Hematopoietic multipotent progenitor cell treated with erythropoietin and hydrocortisone succinate and interleukin-3 and kit ligand, for 8 days (in vitro differentiated cells): ENCODE measurements around the gene CNTN4.
"Not testable (repeated sequence)": the region's sequence is repeated elsewhere in the genome, so short reads cannot be mapped to it uniquely, and the experiment has no call there.

Experiments used
- DNase-seq: peaks from one replicate; pipeline ENCODE4 v3.0.0-alpha.2; 2015

The CNTN4 gene

DNA sequence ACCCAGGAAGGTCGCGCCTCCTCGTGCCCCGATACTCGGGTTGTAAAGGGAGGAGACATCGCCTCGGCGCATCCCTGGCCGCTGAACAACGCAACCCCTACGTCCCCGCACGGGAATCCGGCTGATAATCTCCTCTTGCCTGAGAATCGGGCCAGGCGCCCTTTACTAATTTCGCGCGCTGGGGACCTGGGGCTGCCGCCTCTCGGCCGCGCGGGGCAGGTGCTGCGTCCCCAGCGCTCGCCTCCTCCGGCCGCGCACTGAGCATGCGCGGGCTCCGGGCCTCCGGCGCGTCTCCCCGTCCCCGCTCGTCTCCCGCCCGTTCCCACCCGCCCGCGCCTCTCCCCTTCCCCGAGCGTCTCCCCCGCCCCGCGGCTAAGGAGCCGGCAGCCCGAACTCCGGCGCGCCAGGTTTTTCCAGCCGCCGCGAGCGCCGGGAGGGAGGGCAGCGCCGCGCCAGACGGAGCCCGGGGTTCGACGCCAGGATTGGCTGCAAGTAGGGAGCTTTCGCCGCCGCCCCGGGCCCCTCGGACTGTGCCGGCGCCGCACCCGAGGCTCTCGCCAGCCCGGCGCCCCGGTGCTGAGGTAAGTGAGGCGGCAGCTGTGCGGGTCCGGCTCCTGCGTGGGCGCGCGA, at the start of gene CNTN4:
Gene CNTN4, plus strand, starts transcription at position 469 of the 630 bp plus-strand sequence.
- DNase-seq, result no peak

DNA sequence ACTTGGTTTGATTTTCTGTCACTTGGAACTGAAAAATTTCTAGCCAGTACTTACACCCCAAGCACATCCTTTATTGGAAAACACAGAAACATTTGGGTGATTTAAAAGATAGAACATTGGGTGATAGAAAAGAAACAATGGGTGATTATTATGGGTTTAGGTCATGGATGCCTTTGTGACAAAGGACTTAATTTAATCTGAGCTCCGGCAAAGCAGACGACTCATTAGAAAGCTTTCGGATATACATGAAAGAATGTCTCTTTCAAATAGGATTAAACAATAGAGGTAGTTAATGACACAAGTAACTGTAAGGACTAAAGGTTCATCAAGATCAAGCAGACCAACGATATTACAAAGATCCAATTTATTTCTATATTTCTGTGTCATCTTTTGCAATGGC, 37.3 kb upstream of the CNTN4 start:
- no peak for DNase-seq

DNA sequence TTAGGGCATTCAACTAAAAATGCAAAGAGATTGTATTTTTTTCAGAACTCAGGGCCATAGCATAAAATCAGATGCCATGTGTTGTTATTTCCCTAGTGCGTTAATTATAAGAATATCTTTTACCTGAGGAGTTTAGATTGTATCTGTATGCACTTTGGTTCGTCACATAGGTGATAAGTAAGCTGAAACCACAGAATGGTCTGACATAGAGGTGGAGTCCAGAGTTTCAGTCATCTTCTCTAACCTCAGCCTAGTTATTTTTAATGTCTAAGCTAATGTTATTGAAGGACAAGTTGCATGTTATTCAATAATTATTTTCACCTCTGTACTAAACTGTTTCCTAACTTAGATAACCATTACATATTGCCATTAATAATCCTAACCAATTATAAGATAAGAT, 27.1 kb upstream of the CNTN4 start:
- DNase-seq, result no peak

DNA sequence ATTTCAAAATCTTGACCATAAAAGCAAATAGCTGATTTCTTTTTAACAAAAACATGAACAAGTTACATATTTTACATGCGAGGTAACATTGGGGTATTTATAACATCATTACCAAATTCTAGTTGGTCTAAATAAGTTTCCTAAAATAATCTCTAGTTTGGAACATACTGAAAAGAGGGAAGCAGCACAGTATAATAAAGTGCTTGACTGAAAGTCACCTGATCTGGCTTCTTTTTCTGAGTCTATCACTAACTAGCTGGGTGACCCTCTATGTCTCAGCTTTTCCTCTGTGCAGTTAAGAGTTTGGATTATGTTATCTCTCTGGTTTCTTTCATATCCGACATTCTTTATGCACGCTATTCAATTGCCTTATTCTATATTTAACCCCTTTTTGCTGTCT, 19.8 kb upstream of the CNTN4 start:
- DNase-seq, result no peak

DNA sequence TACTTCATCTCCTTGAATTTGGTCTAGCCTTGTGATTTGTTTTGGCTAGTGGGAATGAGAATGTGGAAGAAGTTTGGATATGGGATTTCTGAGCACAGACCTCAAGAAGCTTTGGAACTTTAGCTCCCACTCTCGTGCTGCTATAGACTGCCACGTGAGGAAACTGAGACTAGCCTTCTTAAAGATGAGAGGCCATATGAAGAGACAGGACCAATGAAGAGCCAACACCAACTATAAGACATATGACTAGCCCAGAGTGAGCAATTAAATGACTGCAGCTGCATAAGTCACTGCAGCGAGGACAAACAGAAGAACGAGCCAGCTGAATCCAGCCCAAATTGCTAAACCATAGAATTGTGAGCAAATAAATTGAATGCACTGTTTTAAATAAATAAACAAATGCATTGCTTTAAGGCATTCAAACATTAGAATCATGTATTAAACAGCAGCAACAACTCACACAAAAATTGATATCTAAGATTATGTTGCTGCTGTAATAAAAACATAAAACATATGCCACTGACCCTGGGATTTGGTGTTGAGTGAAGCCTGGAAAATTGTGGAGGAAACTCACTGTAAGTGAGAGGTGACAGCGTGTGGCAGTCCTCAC, 15.7 kb upstream of the CNTN4 start:
- no peak for DNase-seq

DNA sequence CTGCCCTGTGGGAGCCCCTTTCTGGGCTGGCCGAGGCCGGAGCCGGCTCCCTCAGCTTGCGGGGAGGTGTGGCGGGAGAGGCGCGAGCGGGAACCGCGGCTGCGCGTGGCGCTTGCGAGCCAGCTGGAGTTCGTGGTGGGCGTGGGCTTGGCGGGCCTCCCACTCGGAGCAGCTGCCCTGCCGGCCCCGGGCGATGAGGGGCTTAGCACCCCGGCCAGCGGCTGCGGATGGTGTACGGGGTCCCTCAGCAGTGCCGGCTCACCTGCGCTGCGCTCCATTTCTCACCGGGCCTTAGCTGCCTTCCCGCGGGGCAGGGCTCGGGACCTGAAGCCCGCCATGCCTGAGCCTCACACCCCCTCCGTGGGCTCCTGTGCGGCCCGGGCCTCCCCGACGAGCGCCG, 15.1 kb upstream of the CNTN4 start:
- DNase-seq, result not testable (repeated sequence)

DNA sequence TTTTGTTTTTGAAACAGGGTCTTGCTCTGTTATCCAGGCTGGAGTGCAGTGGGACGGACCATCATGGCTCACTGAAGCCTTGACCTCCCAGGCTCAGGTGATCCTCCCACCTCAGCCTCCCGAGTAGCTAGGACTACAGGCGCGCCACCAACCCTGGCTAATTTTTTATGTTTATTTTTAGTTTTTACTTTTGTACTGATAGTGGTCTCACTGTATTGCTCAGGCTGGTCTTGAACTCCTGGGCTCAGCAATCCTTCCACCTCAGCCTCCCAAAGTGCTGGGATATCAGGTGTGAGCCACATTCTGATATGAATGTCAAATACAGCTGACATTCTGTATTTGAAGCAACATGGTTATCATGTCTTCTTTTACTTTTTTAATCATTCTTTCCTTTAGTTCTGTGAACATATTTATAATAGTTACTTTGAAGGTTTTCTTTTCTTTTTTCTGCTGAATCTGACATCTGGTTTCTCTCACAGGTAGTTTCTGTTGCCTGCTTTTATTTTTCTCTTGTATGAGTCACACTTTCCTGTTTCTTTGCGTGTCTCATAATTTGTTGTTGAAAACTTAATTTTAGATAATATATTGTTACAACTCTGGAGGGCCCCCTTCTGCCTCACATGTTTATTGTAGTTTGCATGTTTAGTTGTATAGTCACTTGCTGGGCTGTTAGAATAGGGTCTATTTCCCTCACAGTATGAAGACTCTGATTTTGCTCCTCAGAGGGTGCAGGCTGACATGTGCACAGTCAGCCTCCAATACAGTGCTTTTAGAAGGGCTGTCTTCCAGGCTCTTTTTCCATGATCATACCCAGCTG, 8.4 kb upstream of the CNTN4 start:
- DNase-seq, result no peak

DNA sequence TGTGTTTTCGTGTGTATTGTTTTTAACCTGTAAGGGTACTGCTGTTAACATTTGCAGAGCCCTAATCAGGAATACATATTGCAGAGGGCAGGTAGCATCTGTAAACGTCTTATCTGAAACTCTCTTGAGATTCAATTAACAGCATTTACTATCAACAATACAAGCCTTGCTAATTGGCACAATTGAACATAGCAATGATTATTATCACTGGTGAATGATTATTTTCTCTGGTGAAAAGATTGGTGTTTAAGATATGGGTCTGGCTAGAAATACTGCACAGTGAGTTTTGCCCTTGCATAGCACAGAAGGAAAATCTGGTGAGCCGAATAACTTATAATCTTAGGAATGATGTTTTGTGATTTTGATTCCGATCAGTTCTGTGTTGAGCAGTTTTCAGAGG, 5.9 kb upstream of the CNTN4 start:
- DNase-seq, result no peak

DNA sequence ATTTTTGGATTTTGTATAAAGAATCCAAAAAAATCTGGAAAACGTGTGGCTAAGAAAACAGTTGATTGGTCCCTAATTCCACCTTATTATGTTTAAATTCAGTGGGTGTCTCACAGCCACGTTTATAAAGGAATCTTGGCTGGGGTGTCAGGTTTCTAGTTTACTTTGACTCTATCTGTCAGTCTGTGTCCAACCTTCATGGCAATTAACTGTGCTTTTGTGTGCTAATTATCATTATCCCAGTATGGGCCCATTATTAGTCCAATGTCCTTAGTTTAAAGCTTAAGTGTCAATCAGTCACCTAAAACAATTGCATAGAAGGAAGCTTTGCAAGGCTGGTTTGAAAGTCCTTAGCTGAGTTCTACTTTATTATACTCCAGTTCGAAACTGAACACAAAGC, 3.7 kb upstream of the CNTN4 start:
- no peak for DNase-seq

DNA sequence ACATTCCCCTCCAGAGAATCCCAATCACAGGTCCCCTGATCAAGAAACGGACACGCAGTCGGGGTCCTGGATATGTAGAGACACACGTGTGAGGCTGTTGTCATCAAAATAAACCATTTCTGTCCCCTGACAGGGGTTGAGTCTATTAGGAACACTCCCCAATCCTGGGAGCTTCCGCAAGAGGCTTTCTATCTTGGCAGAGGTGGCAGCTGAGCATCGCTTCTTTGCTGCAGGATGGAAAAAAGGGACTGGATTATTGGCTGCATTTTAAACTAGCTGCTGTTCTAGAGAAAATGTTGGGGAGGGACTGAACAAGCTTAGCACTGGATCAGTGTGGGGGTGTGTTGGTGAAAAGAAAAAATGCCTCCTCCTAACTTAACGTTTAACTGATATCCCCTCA, 2.5 kb upstream of the CNTN4 start:
- DNase-seq, result no peak

DNA sequence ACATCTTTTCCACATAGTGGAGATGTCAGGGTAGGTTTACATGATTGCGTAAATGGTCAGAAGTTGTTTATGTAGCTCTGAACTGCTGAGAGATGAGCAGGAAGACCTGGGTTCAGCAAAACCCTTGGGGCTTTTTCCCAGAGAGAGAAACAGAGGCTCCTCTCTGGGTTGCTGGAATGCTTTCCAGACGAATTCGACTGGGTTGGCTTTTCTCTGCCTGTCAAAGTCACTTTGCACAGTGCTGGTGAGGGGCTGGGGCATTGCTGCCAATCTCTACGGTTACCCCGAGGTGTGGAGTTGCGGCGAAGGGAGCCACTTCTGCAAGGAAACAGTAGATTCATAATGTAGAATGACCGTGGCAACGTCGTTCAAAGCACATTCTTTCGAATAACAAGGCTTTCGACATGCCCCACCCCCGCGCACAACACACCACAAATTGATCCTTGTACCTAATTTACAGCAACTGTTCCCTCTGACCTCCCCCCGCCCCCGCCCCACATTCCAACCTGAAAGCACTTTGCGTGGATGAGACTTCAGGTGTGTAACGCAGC, 950 bp upstream of the CNTN4 start:
- DNase-seq, result no peak

DNA sequence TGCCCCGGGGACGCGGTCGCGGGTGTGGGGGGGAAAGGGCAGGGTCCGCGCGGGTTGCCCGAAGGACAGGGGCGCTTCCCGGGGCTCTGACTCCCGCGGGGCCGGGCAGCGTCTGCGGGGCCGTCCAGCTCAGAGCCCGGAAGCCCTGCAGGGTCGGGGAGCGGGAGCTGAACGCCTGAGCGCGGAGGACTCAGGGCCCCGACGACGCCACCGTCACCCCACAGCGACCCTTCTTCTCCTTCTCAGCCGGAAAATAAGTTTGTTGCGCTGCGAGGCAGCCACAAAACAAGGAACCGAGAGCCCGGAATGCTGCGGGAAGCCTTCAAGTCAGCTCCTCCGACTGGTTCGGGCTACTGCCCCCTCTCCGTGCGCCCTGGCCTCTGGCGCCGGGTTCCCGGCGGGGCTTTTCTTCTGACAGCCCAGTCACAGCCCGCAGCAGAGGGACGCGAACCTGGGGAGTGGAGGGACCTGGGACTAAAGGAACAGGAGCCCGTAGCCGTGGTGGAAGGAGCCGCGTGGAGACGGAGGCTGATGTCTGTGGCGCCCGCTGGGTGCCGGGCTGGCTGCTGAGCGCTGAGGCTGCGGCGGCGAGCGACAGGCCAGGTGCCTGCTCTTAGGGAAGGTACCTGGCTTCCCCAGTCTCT, 484 bp downstream of the CNTN4 start:
- DNase-seq, result no peak

DNA sequence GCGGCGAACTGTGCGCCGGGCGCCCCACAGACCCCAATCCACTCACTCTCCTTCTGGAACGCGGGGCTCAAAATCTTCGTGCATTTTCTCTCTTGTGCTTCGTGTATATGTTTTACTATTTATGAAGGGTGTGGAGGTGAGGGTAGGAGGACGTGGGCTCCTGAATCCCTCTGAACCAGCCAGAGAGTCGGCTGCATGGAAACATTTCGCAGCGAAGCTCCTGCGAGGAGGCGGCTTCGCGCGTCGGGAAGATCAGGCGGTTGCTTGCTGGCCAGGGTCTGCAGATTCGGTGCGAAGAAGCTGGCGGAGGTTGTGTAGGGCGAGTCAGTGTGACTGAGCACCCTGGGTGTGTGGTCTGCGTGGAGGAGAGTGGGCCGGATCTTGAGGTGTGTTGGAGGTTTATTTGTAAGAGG, 1.1 kb downstream of the CNTN4 start:
- DNase-seq, result no peak

DNA sequence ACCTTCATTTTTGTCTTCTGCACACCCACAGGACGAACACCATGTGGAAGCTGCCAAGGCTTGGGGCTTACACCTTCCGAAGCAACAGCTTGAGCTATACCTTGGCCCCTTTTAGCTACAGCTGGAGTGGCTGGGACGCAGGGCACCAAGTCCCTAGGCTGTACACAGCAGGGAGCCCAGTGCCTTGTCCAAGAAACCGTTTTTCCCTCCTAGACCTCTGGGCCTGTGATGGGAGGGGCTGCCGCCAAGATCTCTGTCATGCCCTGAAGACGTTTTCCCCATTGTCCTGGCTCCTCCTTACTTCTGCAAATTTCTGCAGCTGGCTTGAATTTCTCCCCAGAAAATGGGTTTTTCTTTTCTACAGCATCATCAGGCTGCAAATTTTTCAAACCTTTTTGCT, 7.8 kb downstream of the CNTN4 start:
- no peak for DNase-seq

DNA sequence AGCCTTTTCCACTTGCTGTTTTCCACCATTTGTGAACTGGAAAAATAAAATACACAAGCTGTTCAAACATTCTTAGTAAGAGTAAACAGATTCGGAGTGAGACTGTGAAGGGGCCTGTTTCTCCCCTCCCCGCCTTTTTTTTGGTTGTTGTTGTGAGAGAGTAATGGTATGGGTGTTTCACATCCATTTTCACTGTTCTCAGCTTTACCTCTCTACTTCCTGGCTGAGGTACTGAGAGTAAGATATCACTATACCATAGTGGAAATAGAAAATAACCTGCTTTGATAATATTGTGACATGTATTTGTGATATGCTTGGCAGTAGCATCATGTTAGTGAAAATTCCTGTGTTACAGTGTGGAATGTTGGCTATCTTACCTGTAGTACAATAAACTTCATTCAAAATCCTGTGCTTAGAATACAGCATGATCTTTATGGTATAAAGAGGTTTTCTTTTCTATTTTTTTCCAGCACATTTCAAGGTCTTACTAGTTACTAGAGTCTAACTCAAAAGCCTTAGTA, 12.0 kb downstream of the CNTN4 start:
- no peak for DNase-seq

DNA sequence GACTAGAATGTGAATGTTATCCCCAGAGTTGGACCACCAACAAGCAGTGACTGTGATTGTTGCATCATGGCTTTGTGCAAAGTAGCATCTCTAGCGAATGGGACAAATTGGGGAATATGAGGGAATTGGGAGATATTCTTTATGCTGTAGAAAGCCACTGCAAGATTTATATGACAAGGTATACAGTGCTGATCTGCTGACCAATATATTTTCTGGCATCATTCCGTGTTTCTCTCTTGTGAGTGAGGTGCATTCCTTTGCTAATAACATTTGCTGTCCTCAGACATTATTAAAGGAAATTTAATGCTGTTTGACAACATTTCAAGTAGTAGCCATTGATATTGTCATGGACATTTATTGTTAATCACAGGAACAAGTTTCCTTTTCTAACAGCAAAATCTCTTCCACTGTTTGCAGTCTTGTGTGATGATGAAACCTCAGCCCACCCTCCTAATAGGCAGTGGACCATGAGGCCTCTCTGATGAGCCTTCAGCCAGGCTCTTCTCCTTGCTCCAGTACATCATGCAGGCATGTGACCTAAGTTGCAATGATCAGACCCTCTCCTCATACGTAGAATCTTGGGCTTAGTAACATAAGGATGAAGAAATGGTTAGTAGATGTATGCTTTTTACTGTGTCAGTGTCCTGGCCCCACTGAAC, 16.1 kb downstream of the CNTN4 start:
- DNase-seq, result no peak

DNA sequence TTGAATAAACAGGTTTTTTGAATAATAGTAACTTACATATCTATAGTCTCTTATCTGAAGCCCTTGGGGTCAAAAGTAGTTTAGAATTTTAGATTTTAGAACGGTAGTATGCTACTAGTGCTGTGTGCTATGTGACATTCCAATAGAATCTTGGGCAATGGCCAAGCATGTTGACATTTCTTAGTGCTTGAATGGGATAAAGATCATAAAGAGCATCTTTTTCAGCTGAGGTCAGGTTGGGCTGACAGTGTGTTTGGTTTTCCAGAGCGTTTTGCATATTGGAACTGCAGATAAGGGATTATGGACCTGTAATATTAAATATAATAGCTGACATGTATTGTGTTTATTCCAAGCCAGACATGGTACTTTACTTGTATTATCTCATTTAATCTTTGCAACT, 32.1 kb downstream of the CNTN4 start:
- DNase-seq, result no peak

DNA sequence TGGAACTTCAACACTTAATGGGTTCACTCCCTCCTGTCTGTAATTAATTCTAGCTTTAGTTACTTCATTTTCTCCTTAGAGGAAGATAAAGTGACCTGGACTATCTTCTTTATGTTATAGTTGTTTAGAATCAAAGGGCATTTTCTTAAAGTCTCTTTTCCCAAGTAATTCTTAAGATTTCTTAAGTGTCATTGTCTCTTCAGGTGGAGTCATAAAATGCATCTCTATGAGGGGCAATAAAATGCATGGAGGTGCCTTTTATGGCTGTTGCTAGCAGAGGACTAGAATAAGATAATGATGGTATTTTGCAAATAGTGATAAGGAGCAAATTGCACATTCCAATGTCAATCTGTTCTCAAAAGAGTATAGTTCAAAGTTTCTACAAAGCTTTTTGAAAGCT, 34.5 kb downstream of the CNTN4 start:
- DNase-seq, result no peak

DNA sequence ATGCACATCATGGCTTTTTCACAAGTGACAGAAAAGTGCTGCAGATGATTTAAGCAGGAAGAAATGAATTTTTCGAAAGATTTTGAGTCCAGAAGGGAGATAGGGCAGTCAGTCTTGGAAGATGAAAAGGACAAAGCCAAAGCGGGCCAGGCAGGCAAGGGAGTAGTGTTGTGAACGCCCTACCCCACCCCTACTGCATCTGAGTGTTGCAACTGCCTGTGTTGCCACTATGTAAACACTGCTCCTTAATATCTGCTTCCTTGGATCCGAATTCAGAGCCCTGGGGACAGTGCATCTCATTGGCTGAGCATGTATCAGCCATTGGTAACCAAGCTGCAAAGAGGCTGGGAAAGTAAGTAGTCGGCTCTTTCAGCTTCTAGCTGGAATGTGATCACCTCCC, 39.0 kb downstream of the CNTN4 start:
- DNase-seq, result no peak

DNA sequence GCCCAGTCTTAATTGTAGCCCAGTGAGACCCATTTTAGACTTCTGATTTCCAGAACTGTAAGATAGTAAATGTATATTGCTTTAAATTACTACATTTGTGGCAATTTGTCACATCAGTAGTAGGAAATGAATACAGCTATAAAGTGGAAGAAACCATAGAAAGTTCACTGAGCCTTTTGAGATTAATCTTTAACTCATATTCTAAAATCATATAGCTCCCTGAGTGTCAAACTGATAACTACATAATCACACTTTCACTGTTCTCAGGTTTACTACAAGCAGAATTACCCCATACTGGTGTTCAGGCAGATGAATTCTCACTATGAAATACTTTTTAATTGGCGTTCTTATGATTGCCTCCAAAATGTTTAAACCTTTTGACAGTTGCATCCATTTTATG, 42.8 kb downstream of the CNTN4 start:
- no peak for DNase-seq

DNA sequence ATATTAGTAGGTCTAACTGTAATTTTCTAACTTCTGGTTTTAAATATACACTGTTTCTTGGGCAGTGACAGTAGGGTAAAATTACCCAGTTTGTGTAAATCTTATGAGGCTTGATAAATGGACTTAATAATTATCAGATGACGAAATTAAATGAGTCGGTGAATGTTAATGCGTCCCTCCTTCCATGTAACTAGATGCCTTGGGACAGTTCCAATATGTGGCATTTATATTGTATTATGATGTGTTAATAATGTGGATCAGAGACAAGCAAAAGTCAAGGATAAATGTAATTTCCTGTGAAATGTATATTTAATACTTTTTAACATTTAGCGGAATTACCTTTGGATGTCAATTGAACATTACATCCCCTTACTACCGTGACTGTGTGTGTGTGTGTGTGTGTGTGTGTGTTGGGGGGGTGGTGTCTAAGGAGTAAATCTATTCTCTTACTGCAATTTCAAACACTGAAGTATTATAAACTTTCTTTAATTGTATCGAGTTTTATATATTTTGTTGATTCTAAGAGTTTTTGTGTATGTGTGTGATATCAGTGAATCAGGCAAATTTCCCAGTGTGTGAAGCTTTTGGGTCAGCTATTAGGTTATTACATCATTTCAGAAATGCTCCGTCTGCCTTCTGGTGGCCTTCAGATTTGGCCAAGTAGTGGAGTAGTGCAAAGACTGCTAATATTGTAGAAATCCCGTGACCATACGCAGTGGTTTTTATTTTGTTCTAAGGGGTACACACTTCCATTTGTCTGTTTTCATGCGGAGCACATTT, 50.1 kb downstream of the CNTN4 start:
- DNase-seq, result no peak

DNA sequence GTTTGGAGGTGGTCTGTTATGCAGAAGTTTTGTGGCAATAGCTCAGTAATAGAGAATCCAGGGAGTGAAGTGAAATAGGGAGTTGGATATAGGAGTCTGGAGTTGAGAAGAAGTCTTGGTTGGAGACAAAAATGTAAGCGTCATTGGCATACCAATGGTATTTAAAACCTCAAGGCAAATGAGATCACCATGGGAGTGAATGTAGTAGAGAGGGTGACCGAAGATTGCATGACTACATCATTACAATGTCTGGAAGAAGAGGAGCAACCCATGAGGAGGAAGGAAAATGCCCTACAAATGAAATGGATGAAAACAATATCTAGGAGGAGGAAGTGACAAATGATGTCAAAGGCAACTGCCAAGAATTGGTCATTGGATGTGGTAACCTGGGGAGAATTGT, 54.4 kb downstream of the CNTN4 start:
- no peak for DNase-seq
